Measurements from ENCODE around the gene BORCS6.

Gene BORCS6

GRCh38 chr17:8235676-8236075 lies 45.7 kb upstream of the BORCS6 start:
- H3K4me3 ChIP-seq (replicated peaks; ENCODE audit: insufficient read depth, low read length): no peak overlapping the region
- H3K27me3 ChIP-seq (ENCODE audit: insufficient read depth, poor library complexity, severe bottlenecking): no peaks in the 10 kb centered on the region
- TF ChIP-seq REST (IDR thresholded peaks at IDR 0.05; ENCODE audit: insufficient replicate concordance, low read depth): no peak
- TF ChIP-seq POLR2AphosphoS5 (IDR thresholded peaks at IDR 0.05; ENCODE audit: low read depth): no peak
- TF ChIP-seq, protein P1, sequence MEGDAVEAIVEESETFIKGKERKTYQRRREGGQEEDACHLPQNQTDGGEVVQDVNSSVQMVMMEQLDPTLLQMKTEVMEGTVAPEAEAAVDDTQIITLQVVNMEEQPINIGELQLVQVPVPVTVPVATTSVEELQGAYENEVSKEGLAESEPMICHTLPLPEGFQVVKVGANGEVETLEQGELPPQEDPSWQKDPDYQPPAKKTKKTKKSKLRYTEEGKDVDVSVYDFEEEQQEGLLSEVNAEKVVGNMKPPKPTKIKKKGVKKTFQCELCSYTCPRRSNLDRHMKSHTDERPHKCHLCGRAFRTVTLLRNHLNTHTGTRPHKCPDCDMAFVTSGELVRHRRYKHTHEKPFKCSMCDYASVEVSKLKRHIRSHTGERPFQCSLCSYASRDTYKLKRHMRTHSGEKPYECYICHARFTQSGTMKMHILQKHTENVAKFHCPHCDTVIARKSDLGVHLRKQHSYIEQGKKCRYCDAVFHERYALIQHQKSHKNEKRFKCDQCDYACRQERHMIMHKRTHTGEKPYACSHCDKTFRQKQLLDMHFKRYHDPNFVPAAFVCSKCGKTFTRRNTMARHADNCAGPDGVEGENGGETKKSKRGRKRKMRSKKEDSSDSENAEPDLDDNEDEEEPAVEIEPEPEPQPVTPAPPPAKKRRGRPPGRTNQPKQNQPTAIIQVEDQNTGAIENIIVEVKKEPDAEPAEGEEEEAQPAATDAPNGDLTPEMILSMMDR (IDR thresholded peaks at IDR 0.05; ENCODE audit: insufficient read depth, low read length): no peak
- TF ChIP-seq SPI1 (IDR thresholded peaks at IDR 0.05; ENCODE audit: borderline replicate concordance, low read depth): no peak
- TF ChIP-seq GABPA (IDR thresholded peaks at IDR 0.05; ENCODE audit: low read depth): no peak
- H3K27ac ChIP-seq (replicated peaks): no peak overlapping the region
- no peak for DNase-seq (ENCODE audit: low read depth in 1 of 2, low spot score in 1 of 2)

GRCh38 chr17:8234361-8235270 lies 44.6 kb upstream of the BORCS6 start:
- TF ChIP-seq SPI1 (IDR thresholded peaks at IDR 0.05; ENCODE audit: borderline replicate concordance, low read depth) (no peak), REST (IDR thresholded peaks at IDR 0.05; ENCODE audit: insufficient replicate concordance, low read depth) (no peak), POLR2AphosphoS5 (IDR thresholded peaks at IDR 0.05; ENCODE audit: low read depth) (no peak), GABPA (IDR thresholded peaks at IDR 0.05; ENCODE audit: low read depth) (no peak)
- TF ChIP-seq, protein P1 (IDR thresholded peaks at IDR 0.05; ENCODE audit: insufficient read depth, low read length): no peak
- Histone ChIP-seq H3K4me3 (replicated peaks; ENCODE audit: insufficient read depth, low read length) (no peak overlapping the region), H3K27me3 (ENCODE audit: insufficient read depth, poor library complexity, severe bottlenecking) (no peaks in the 10 kb centered on the region), H3K27ac (replicated peaks) (no peak overlapping the region)
- DNase-seq (ENCODE audit: low read depth in 1 of 2, low spot score in 1 of 2): no peak

- no peak for DNase-seq (ENCODE audit: low read depth in 1 of 2, low spot score in 1 of 2)
- no peak overlapping the region for H3K27ac ChIP-seq (replicated peaks)
- H3K4me3 ChIP-seq (replicated peaks; ENCODE audit: insufficient read depth, low read length): no peak overlapping the region
- TF ChIP-seq POLR2AphosphoS5 (IDR thresholded peaks at IDR 0.05; ENCODE audit: low read depth): no peak
- TF ChIP-seq, protein P1 (IDR thresholded peaks at IDR 0.05; ENCODE audit: insufficient read depth, low read length): no peak
- no peak for TF ChIP-seq REST (IDR thresholded peaks at IDR 0.05; ENCODE audit: insufficient replicate concordance, low read depth)
- TF ChIP-seq SPI1 (IDR thresholded peaks at IDR 0.05; ENCODE audit: borderline replicate concordance, low read depth): no peak
- no peaks in the 10 kb centered on the region for H3K27me3 ChIP-seq (ENCODE audit: insufficient read depth, poor library complexity, severe bottlenecking)
Measured at GRCh38 chr17:8231701-8232100, 41.7 kb upstream of the BORCS6 start.

Data from HL-60 (cell line).